ENCODE results near the gene DLG4.

DNA sequence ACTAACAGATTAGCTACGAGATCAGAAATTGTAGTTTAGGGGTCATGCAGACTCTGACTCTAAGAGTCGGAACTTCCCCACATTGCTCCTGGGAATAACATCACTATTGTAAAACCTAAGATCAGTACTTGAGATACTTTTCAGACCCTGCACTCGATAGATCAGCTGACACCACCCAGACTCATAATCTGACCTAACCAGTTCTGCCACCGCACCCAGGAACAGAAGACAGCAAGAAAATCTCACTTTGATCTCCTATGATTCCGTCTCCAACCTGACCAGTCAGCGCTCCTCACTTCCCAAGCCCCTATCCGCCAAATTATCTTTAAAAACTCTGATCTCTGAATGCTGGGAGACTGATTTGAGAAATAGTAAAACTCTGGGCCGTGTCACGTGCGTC, 77.8 kb downstream of the DLG4 start:
- TF ChIP-seq, protein P1, sequence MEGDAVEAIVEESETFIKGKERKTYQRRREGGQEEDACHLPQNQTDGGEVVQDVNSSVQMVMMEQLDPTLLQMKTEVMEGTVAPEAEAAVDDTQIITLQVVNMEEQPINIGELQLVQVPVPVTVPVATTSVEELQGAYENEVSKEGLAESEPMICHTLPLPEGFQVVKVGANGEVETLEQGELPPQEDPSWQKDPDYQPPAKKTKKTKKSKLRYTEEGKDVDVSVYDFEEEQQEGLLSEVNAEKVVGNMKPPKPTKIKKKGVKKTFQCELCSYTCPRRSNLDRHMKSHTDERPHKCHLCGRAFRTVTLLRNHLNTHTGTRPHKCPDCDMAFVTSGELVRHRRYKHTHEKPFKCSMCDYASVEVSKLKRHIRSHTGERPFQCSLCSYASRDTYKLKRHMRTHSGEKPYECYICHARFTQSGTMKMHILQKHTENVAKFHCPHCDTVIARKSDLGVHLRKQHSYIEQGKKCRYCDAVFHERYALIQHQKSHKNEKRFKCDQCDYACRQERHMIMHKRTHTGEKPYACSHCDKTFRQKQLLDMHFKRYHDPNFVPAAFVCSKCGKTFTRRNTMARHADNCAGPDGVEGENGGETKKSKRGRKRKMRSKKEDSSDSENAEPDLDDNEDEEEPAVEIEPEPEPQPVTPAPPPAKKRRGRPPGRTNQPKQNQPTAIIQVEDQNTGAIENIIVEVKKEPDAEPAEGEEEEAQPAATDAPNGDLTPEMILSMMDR (tag by site-specific recombination; IDR thresholded peaks at IDR 0.05) = no peak
- TF ChIP-seq ZFP41 (tag by site-specific recombination; IDR thresholded peaks at IDR 0.05; ENCODE audit: borderline replicate concordance) = no peak
- TF ChIP-seq, protein P2, sequence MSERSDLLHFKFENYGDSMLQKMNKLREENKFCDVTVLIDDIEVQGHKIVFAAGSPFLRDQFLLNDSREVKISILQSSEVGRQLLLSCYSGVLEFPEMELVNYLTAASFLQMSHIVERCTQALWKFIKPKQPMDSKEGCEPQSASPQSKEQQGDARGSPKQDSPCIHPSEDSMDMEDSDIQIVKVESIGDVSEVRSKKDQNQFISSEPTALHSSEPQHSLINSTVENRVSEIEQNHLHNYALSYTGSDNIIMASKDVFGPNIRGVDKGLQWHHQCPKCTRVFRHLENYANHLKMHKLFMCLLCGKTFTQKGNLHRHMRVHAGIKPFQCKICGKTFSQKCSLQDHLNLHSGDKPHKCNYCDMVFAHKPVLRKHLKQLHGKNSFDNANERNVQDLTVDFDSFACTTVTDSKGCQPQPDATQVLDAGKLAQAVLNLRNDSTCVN (tag by site-specific recombination; optimal IDR thresholded peaks at IDR 0.05) = no peak

Data from HEK293 (cell line).